GM21367 (cell line): ENCODE measurements around the gene ST6GALNAC6.

ENCODE experiments used
- ATAC-seq: cut with Tn5 transposase; IDR thresholded peaks from one replicate; pipeline ENCODE4 v1.9.1; 2021; ENCODE audit not compliant: unreplicated experiment

The ST6GALNAC6 gene

GRCh38 chr9:127899128-127899943 is at the start of gene ST6GALNAC6:
ST6GALNAC6 (minus strand) TSS chr9:127899603; CDS start chr9:127897981, 1,622 bp downstream.
- ATAC-seq, result peak; percentile 58

- no peak for ATAC-seq
Measured at GRCh38 chr9:127947841-127948710, 48.7 kb upstream of the ST6GALNAC6 start.

- ATAC-seq, result no peak
Measured at GRCh38 chr9:127946728-127947127, 47.3 kb upstream of the ST6GALNAC6 start.

- ATAC-seq, result no peak
Measured at GRCh38 chr9:127945942-127946341, 46.5 kb upstream of the ST6GALNAC6 start.

GRCh38 chr9:127945338-127945737 is 45.9 kb upstream of the ST6GALNAC6 start:
- ATAC-seq, result no peak

GRCh38 chr9:127944586-127945218 is 45.3 kb upstream of the ST6GALNAC6 start:
- no peak for ATAC-seq

GRCh38 chr9:127943731-127944144 is 44.3 kb upstream of the ST6GALNAC6 start:
- no peak for ATAC-seq

GRCh38 chr9:127943011-127943662 is 43.7 kb upstream of the ST6GALNAC6 start:
- no peak for ATAC-seq

GRCh38 chr9:127942216-127943010 is 43.0 kb upstream of the ST6GALNAC6 start:
- ATAC-seq, result no peak

- ATAC-seq, result no peak
Measured at GRCh38 chr9:127941961-127942215, 42.5 kb upstream of the ST6GALNAC6 start.

- no peak for ATAC-seq
Measured at GRCh38 chr9:127941062-127941960, 41.9 kb upstream of the ST6GALNAC6 start.

GRCh38 chr9:127940593-127940992 is 41.2 kb upstream of the ST6GALNAC6 start:
- ATAC-seq, result no peak

GRCh38 chr9:127938298-127938690 is 38.9 kb upstream of the ST6GALNAC6 start:
- ATAC-seq, result no peak

- ATAC-seq, result peak; percentile 62
Measured at GRCh38 chr9:127937388-127938297, 38.2 kb upstream of the ST6GALNAC6 start, which contains the start of gene DPM2. DPM2 (minus strand) TSS chr9:127937854; CDS start chr9:127937820, 34 bp downstream.

GRCh38 chr9:127937056-127937387 is 37.6 kb upstream of the ST6GALNAC6 start:
- no peak for ATAC-seq

GRCh38 chr9:127936347-127936852 is 37.0 kb upstream of the ST6GALNAC6 start:
- no peak for ATAC-seq

- no peak for ATAC-seq
Measured at GRCh38 chr9:127935765-127936221, 36.4 kb upstream of the ST6GALNAC6 start.

- ATAC-seq, result no peak
Measured at GRCh38 chr9:127934986-127935385, 35.6 kb upstream of the ST6GALNAC6 start.
